RWPE2 (cell line): ENCODE results near the gene PHF24.
"Not testable (repeated sequence)": the region's sequence is repeated elsewhere in the genome, so short reads cannot be mapped to it uniquely, and the experiment has no call there.

Experiments
- ATAC-seq: fragments of 200-7000 bp; cut with Tn5 transposase; 3 replicates; pipeline ENCODE4 v1.9.1; 2021; ENCODE audit warnings: low read depth
- DNase-seq: peaks from one replicate; pipeline ENCODE4 v3.0.0-alpha.2; 2020; ENCODE audit warnings: low spot score
- H3K27ac ChIP-seq: fragments of 450-650 bp; 2 replicates; pipeline ENCODE4 v1.5.1; 2017; ENCODE audit warnings: mild to moderate bottlenecking; ENCODE audit not compliant: poor library complexity, severe bottlenecking
- H3K27me3 ChIP-seq: fragments of 250-450 bp; sonication (Bioruptor Pico); 2 replicates; pipeline ENCODE4 v1.5.1; 2021; ENCODE audit warnings: mild to moderate bottlenecking, moderate library complexity; ENCODE audit not compliant: insufficient read depth, poor library complexity, severe bottlenecking
- H3K36me3 ChIP-seq: fragments of 250-450 bp; sonication (Bioruptor Pico); 2 replicates; pipeline ENCODE4 v1.5.1; 2020; ENCODE audit warnings: low read depth, mild to moderate bottlenecking, moderate library complexity
- H3K4me1 ChIP-seq: fragments of 250-450 bp; sonication (Bioruptor Pico); 2 replicates; pipeline ENCODE4 v1.5.1; 2021; ENCODE audit warnings: mild to moderate bottlenecking, moderate library complexity; ENCODE audit not compliant: insufficient read depth, poor library complexity, severe bottlenecking
- H3K4me3 ChIP-seq: fragments of 250-450 bp; sonication (Bioruptor Pico); 2 replicates; pipeline ENCODE4 v1.5.1; 2021; ENCODE audit warnings: mild to moderate bottlenecking, moderate library complexity; ENCODE audit not compliant: severe bottlenecking
- H3K9me3 ChIP-seq: fragments of 250-450 bp; sonication (Bioruptor Pico); 2 replicates; pipeline ENCODE4 v1.5.1; 2021; ENCODE audit warnings: mild to moderate bottlenecking, moderate library complexity; ENCODE audit not compliant: severe bottlenecking
- TF ChIP-seq, protein P1 (sequence below): fragments of 450-650 bp; IDR thresholded peaks from one replicate; pipeline ENCODE4 v1.5.1; 2017; ENCODE audit warnings: mild to moderate bottlenecking, moderate library complexity; ENCODE audit not compliant: poor library complexity, severe bottlenecking

PHF24 gene

GRCh38 chr9:34948451-34948850, 9.6 kb upstream of the PHF24 start:
- TF ChIP-seq, protein P1, sequence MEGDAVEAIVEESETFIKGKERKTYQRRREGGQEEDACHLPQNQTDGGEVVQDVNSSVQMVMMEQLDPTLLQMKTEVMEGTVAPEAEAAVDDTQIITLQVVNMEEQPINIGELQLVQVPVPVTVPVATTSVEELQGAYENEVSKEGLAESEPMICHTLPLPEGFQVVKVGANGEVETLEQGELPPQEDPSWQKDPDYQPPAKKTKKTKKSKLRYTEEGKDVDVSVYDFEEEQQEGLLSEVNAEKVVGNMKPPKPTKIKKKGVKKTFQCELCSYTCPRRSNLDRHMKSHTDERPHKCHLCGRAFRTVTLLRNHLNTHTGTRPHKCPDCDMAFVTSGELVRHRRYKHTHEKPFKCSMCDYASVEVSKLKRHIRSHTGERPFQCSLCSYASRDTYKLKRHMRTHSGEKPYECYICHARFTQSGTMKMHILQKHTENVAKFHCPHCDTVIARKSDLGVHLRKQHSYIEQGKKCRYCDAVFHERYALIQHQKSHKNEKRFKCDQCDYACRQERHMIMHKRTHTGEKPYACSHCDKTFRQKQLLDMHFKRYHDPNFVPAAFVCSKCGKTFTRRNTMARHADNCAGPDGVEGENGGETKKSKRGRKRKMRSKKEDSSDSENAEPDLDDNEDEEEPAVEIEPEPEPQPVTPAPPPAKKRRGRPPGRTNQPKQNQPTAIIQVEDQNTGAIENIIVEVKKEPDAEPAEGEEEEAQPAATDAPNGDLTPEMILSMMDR = no peak
- no peak overlapping the region for H3K27ac ChIP-seq
- H3K36me3 ChIP-seq = no peaks in the 10 kb centered on the region
- H3K27me3 ChIP-seq = no peaks in the 10 kb centered on the region
- H3K9me3 ChIP-seq = no peaks in the 10 kb centered on the region
- H3K4me1 ChIP-seq = no peaks in the 10 kb centered on the region
- ATAC-seq (no peak), DNase-seq (no peak)
- H3K4me3 ChIP-seq = no peak overlapping the region

- H3K27ac ChIP-seq = no peak overlapping the region
- TF ChIP-seq, protein P1 = no peak
- no peaks in the 10 kb centered on the region for H3K36me3 ChIP-seq
- H3K4me1 ChIP-seq = no peaks in the 10 kb centered on the region
- H3K9me3 ChIP-seq = no peaks in the 10 kb centered on the region
- no peak overlapping the region for H3K4me3 ChIP-seq
- ATAC-seq (no peak), DNase-seq (no peak)
- peaks cover 31% of the 10 kb centered on the region for H3K27me3 ChIP-seq
Measured at GRCh38 chr9:34954225-34954624, 3.9 kb upstream of the PHF24 start.

DNA sequence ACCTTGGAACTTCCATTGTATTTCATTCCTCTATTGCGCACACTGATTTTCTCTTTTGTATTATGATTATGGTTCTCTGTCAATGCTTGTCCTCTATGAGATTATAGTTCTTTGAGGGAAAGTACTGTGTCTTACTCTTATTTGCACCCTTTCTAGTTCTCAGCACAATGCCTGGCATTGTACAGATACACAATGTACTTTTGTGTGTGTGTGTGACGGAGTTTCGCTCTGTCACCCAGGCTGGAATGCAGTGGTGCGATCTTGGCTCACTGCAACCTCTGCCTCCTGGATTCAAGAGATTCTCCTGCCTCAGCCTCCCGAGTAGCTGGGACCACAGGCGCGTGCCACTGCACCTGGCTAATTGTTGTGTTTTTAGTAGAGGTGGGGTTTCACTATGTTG, 2.0 kb upstream of the PHF24 start:
- not testable (repeated sequence) for H3K27ac ChIP-seq, H3K36me3 ChIP-seq, H3K9me3 ChIP-seq, H3K4me1 ChIP-seq, DNase-seq, H3K4me3 ChIP-seq, ATAC-seq
- peaks cover 50% of the 10 kb centered on the region for H3K27me3 ChIP-seq

- no peaks in the 10 kb centered on the region for H3K4me1 ChIP-seq
- no peak overlapping the region for H3K27ac ChIP-seq
- DNase-seq (no peak), ATAC-seq (no peak)
- H3K4me3 ChIP-seq = no peak overlapping the region
- no peaks in the 10 kb centered on the region for H3K9me3 ChIP-seq
- H3K36me3 ChIP-seq = no peaks in the 10 kb centered on the region
- peaks cover 51% of the 10 kb centered on the region for H3K27me3 ChIP-seq
- TF ChIP-seq, protein P1 = no peak
Measured at GRCh38 chr9:34956648-34957047, 1.4 kb upstream of the PHF24 start.

- Histone ChIP-seq H3K27me3 (peaks cover 51% of the 10 kb centered on the region), H3K4me1 (no peaks in the 10 kb centered on the region), H3K36me3 (no peaks in the 10 kb centered on the region), H3K27ac (no peak overlapping the region), H3K4me3 (peak overlapping the region; percentile 39), H3K9me3 (no peaks in the 10 kb centered on the region)
- DNase-seq (no peak), ATAC-seq (no peak)
- TF ChIP-seq, protein P1 = no peak
Measured at GRCh38 chr9:34958411-34958982, 412 bp downstream of the PHF24 start.
